Measurements from ENCODE around the gene TUT4. TPM values are rescaled to one million over a fixed set of nuclear protein-coding genes. Genes with fewer than 3 reads are reported as not detected.

TUT4 gene
- total and polyA plus RNA-seq, 7 donors: 13.3 to 70.5 (median 50.3) TPM

- WGBS, 3 donors: 96 to 100% (median 100%) methylated on average over 1 of the region's 1 CpG
These were observed 117.2 kb downstream of the TUT4 start for GRCh38 chr1:52435650-52436049.

GRCh38 chr1:52435211-52435610, 117.7 kb downstream of the TUT4 start:
- WGBS, 3 donors: 94 to 100% (median 94%) methylated on average over 1 of the region's 1 CpG
- no peak for TF ChIP-seq CTCF (IDR thresholded peaks at IDR 0.05)
- Histone ChIP-seq H3K4me1 (no peaks in the 10 kb centered on the region), H3K27me3 (ENCODE audit: insufficient read depth in 3 of 3, low read length in 2 of 3) (no peaks in the 10 kb centered on the region), H3K27ac (no peak overlapping the region), H3K4me3 (no peak overlapping the region), H3K9me3 (no peaks in the 10 kb centered on the region), H3K36me3 (ENCODE audit: insufficient read depth in 1 of 2, low read depth in 1 of 2) (peaks cover 10 to 100% of the 10 kb centered on the region in 2 donors)
- DNase-seq: no peak
- intact Hi-C loops (cut with DNase I): no loop called here
- ATAC-seq: no peak

More at GRCh38 chr1:52435650-52436049, 117.2 kb downstream of the TUT4 start:
- peaks cover 10 to 100% of the 10 kb centered on the region in 2 donors for H3K36me3 ChIP-seq (ENCODE audit: insufficient read depth in 1 of 2, low read depth in 1 of 2)
- ATAC-seq (no peak), DNase-seq (no peak)
- no peak overlapping the region for H3K27ac ChIP-seq
- TF ChIP-seq CTCF (IDR thresholded peaks at IDR 0.05): no peak
- intact Hi-C loops (cut with DNase I): no loop called here
- H3K4me3 ChIP-seq: no peak overlapping the region
- no peaks in the 10 kb centered on the region for H3K4me1 ChIP-seq
- no peaks in the 10 kb centered on the region for H3K9me3 ChIP-seq
- no peaks in the 10 kb centered on the region for H3K27me3 ChIP-seq (ENCODE audit: insufficient read depth in 3 of 3, low read length in 2 of 3)

GRCh38 chr1:52432807-52433206, 120.1 kb downstream of the TUT4 start:
- no peak overlapping the region for H3K4me3 ChIP-seq
- intact Hi-C loops (cut with DNase I): no loop called here
- H3K4me1 ChIP-seq: no peaks in the 10 kb centered on the region
- no peak overlapping the region for H3K27ac ChIP-seq
- no peaks in the 10 kb centered on the region for H3K9me3 ChIP-seq
- peaks cover 8 to 100% of the 10 kb centered on the region in 2 donors for H3K36me3 ChIP-seq (ENCODE audit: insufficient read depth in 1 of 2, low read depth in 1 of 2)
- no peaks in the 10 kb centered on the region for H3K27me3 ChIP-seq (ENCODE audit: insufficient read depth in 3 of 3, low read length in 2 of 3)
- no peak for TF ChIP-seq CTCF (IDR thresholded peaks at IDR 0.05)
- ATAC-seq: no peak
- no peak for DNase-seq
- WGBS, 3 donors: 93 to 98% (median 96%) methylated on average over 8 of the region's 8 CpGs

- Histone ChIP-seq H3K36me3 (ENCODE audit: insufficient read depth in 1 of 2, low read depth in 1 of 2) (peaks cover 5 to 98% of the 10 kb centered on the region in 2 donors), H3K4me1 (no peaks in the 10 kb centered on the region), H3K27ac (no peak overlapping the region), H3K9me3 (no peaks in the 10 kb centered on the region), H3K27me3 (ENCODE audit: insufficient read depth in 3 of 3, low read length in 2 of 3) (no peaks in the 10 kb centered on the region), H3K4me3 (no peak overlapping the region)
- WGBS, 3 donors: 96 to 97% (median 97%) methylated on average over 1 of the region's 1 CpG
- DNase-seq: no peak
- intact Hi-C loops (cut with DNase I): no loop called here
- ATAC-seq: no peak
- TF ChIP-seq CTCF (IDR thresholded peaks at IDR 0.05): no peak
These were observed 125.7 kb downstream of the TUT4 start for GRCh38 chr1:52427152-52427551.

GRCh38 chr1:52426371-52426770, 126.5 kb downstream of the TUT4 start:
- intact Hi-C loops (cut with DNase I): no loop called here
- ATAC-seq (no peak), DNase-seq (no peak)
- H3K4me1 ChIP-seq: no peaks in the 10 kb centered on the region
- TF ChIP-seq CTCF (IDR thresholded peaks at IDR 0.05): no peak
- no peaks in the 10 kb centered on the region for H3K9me3 ChIP-seq
- H3K4me3 ChIP-seq: no peak overlapping the region
- H3K36me3 ChIP-seq (ENCODE audit: insufficient read depth in 1 of 2, low read depth in 1 of 2): peaks cover 5 to 98% of the 10 kb centered on the region in 2 donors
- H3K27me3 ChIP-seq (ENCODE audit: insufficient read depth in 3 of 3, low read length in 2 of 3): no peaks in the 10 kb centered on the region
- H3K27ac ChIP-seq: no peak overlapping the region
- 79 to 87% (median 81%) methylated on average over 3 of the region's 3 CpGs for WGBS, 3 donors

Measured in psoas muscle (tissue), 8 donors.